ENCODE measurements around the gene TRPM8. TPM values are rescaled to one million over a fixed set of nuclear protein-coding genes. Genes with fewer than 3 reads are reported as not detected.

The TRPM8 gene
- total and polyA plus RNA-seq, 2 of the 8 experiments (the other 6 are each of a cell fraction or from before 2014, with no cell fraction given) = 0.18 to 0.54 TPM

- H3K79me1 ChIP-seq (ENCODE audit: low read depth, low read length) = no peaks in the 10 kb centered on the region
- H2BK5ac ChIP-seq (ENCODE audit: low read depth, low read length) = no peak overlapping the region
- no peak overlapping the region for H4K8ac ChIP-seq (ENCODE audit: extremely low read depth, insufficient read depth, low read length)
- H3K4ac ChIP-seq (replicated peaks; ENCODE audit: insufficient read length, low read depth, low read length) = no peak overlapping the region
- H3K27me3 ChIP-seq (replicated peaks in 1 of 4; ENCODE audit: control insufficient read depth in 3 of 4, extremely low read depth in 1 of 4, insufficient read depth in 3 of 4, low read length in 3 of 4) = no peaks in the 10 kb centered on the region
- no peak overlapping the region for H2BK12ac ChIP-seq (ENCODE audit: low read depth, low read length)
- no peak overlapping the region for H3K18ac ChIP-seq (ENCODE audit: extremely low read depth, low read length)
- H2AFZ ChIP-seq (ENCODE audit: low read length) = no peak overlapping the region
- no peak overlapping the region for H3K4me2 ChIP-seq (ENCODE audit: insufficient read depth in 1 of 2, low read depth in 2 of 2, low read length in 2 of 2)
- no peak for FAIRE-seq
- ChIA-PET CTCF (ENCODE audit: partially characterized antibody) (interaction anchor here (0.7 kb wide), 1 partner anchor 10 kb away, joined by 3 read pairs; no protein-coding TSS in a partner anchor), POLR2A (ENCODE audit: partially characterized antibody) (no interaction called here)
- no peak overlapping the region for H3K23ac ChIP-seq (ENCODE audit: insufficient read length)
- H4K91ac ChIP-seq (replicated peaks; ENCODE audit: insufficient read length, low read length) = no peak overlapping the region
- no peaks in the 10 kb centered on the region for H3K4me1 ChIP-seq (replicated peaks in 1 of 4; ENCODE audit: control insufficient read depth in 3 of 4, insufficient read depth in 4 of 4, low read length in 3 of 4)
- H2BK20ac ChIP-seq (ENCODE audit: low read length) = no peak overlapping the region
- H3K14ac ChIP-seq (ENCODE audit: insufficient read length) = no peak overlapping the region
- H3K9ac ChIP-seq (replicated peaks in 1 of 4; ENCODE audit: extremely low read depth in 1 of 4, low read depth in 3 of 4, low read length in 3 of 4) = no peak overlapping the region
- no peak overlapping the region for H4K5ac ChIP-seq (ENCODE audit: insufficient read length, low read depth, low read length)
- H3K23me2 ChIP-seq (ENCODE audit: low read depth, low read length) = no peaks in the 10 kb centered on the region
- no peak for TF ChIP-seq POLR2A (IDR thresholded peaks at IDR 0.05; ENCODE audit: control extremely low read depth in 1 of 2, low read depth in 2 of 2, low read length in 2 of 2)
- H3K9me3 ChIP-seq (ENCODE audit: insufficient read depth in 2 of 2, low read depth in 1 of 2, low read length in 1 of 2) = peaks cover 3 to 11% of the 10 kb centered on the region in 2 experiments; a peak in 1 of 4 replicates
- no peak overlapping the region for H3K4me3 ChIP-seq (ENCODE audit: extremely low read depth in 1 of 4, insufficient read depth in 2 of 4, low read depth in 3 of 4, low read length in 4 of 4)
- no peak overlapping the region for H2AK5ac ChIP-seq (ENCODE audit: low read depth, low read length)
- DNase-seq (ENCODE audit: low read depth in 1 of 2, low spot score in 2 of 2) = no peak
- no peak overlapping the region for H3K27ac ChIP-seq (ENCODE audit: low read depth, low read length)
- WGBS, 2 experiments (ENCODE audit: extremely low coverage in 1 of 2, insufficient coverage in 1 of 2, insufficient read length in 1 of 2, insufficient replicate concordance in 2 of 2, low coverage in 1 of 2, low lambda C conversion rate in 2 of 2, missing lambda C conversion rate in 1 of 2) = 96% methylated on average over 1 of the region's 1 CpG; no CpG with 5 or more reads in 1 of the 2 experiments
- H3K79me2 ChIP-seq (ENCODE audit: control insufficient read depth in 1 of 2, insufficient read depth in 2 of 2, low read length in 2 of 2) = no peaks in the 10 kb centered on the region
- no peak overlapping the region for H2BK15ac ChIP-seq (ENCODE audit: low read length)
- H3K56ac ChIP-seq (replicated peaks; ENCODE audit: insufficient read length, low read depth, low read length) = no peak overlapping the region
- H3K36me3 ChIP-seq (ENCODE audit: control insufficient read depth in 2 of 4, insufficient read depth in 4 of 4, low read length in 3 of 4) = no peaks in the 10 kb centered on the region
- no peak overlapping the region for H2BK120ac ChIP-seq (replicated peaks; ENCODE audit: low read depth, low read length)
- no peaks in the 10 kb centered on the region for H4K20me1 ChIP-seq (replicated peaks in 1 of 2; ENCODE audit: control insufficient read depth in 1 of 2, insufficient read depth in 2 of 2, low read length in 2 of 2)
Observed at GRCh38 chr2:233944269-233944668, 27.1 kb downstream of the TRPM8 start.
